Tibial nerve (tissue), 4 donors: ENCODE measurements around the gene ACADSB. TPM values are rescaled to one million over a fixed set of nuclear protein-coding genes. Genes with fewer than 3 reads are reported as not detected.

Source experiments
- DNase-seq, 2 donors: peaks; one replicate each; pipeline ENCODE4 v3.0.0-alpha.2; 2019; ENCODE audit warnings: low spot score in 2 of 2
- H3K27ac ChIP-seq, 4 donors: fragments of 200-600 bp; sonication (generic) in 3 of 4; one replicate each; pipeline ENCODE4 v1.5.1; 2017 to 2019; ENCODE audit warnings: mild to moderate bottlenecking in 1 of 4
- H3K27me3 ChIP-seq, 2 donors: fragments of 200-600 bp; sonication (generic) in 1 of 2; one replicate each; pipeline versions ENCODE4 v1.5.1 to v1.6.0; 2017 to 2019
- H3K36me3 ChIP-seq, 3 donors: fragments of 200-600 bp; sonication (generic); one replicate each; pipeline ENCODE4 v1.5.1; 2018 to 2019
- H3K4me1 ChIP-seq, 4 donors: fragments of 200-600 bp; sonication (generic) in 3 of 4; one replicate each; pipeline ENCODE4 v1.5.1; 2017 to 2019
- H3K4me3 ChIP-seq, 4 donors: fragments of 200-600 bp; sonication (generic) in 3 of 4; one replicate each; pipeline ENCODE4 v1.5.1; 2017 to 2019; ENCODE audit warnings: mild to moderate bottlenecking in 1 of 4, moderate library complexity in 1 of 4
- H3K9me3 ChIP-seq, 4 donors: fragments of 200-600 bp; sonication (generic) in 3 of 4; one replicate each; pipeline ENCODE4 v1.5.1; 2017 to 2019
- EP300 ChIP-seq, 2 donors: sonication (generic); formaldehyde crosslinking; IDR thresholded peaks; one replicate each; pipeline ENCODE4 v1.6.1; 2017; ENCODE audit warnings: antibody characterized with exemption in 2 of 2, mild to moderate bottlenecking in 1 of 2
- POLR2A ChIP-seq, 2 donors: fragments of 450-650 bp; IDR thresholded peaks; one replicate each; pipeline ENCODE4 v1.6.1; 2017; ENCODE audit warnings: antibody characterized with exemption in 2 of 2, mild to moderate bottlenecking in 2 of 2, moderate library complexity in 2 of 2
- WGBS, 2 donors: methylation state at CpG; one replicate each; pipeline ENCODE4 v1.1.5; 2018; 5-methylcytosine and 5-hydroxymethylcytosine counted together
- total RNA-seq, 4 donors: library from RNA; depleted of rRNA; stranded (reverse); fragments of >200 nt; gene quantifications; one replicate each; pipeline ENCODE4 v1.1.0, GENCODE V29; 2016
- TF ChIP-seq, protein P1 (sequence below), 5 experiments: fragments of 200-600 bp in 3 of 5; fragments of 450-650 bp in 2 of 5; sonication (generic) in 3 of 5; IDR thresholded peaks; one replicate each; pipeline ENCODE4 v1.5.1; 2016 to 2019; ENCODE audit warnings: antibody characterized with exemption in 5 of 5, mild to moderate bottlenecking in 3 of 5, moderate library complexity in 2 of 5

ACADSB gene
- total RNA-seq, 4 donors from 2014 or later: 17.4 to 26.8 (median 24.7) TPM

DNA sequence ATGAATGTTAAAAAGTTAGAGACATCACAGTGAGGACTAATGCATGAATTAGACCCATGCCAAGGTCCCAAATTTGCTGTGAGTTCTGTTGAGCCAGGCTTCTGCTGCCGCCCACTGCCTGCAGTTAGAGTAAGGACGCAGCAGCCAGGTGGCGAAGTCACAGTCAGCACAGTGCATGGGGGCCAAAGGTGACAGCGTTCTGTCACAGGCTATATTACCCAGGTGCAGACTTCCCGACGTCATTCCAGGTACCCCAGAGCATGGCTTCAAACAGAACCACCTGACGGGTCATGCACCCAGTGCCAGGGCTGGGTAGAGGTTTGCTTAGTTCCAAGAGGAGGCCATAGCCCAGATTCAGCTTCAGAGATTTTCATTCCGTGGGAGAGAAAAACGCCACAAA is 93.1 kb downstream of the ACADSB start:
- Histone ChIP-seq H3K27ac (no peak overlapping the region), H3K4me3 (no peak overlapping the region), H3K36me3 (no peaks in the 10 kb centered on the region), H3K27me3 (no peaks in the 10 kb centered on the region), H3K4me1 (no peaks in the 10 kb centered on the region), H3K9me3 (no peaks in the 10 kb centered on the region)
- no peak for TF ChIP-seq EP300 (IDR thresholded peaks at IDR 0.05)
- TF ChIP-seq, protein P1, sequence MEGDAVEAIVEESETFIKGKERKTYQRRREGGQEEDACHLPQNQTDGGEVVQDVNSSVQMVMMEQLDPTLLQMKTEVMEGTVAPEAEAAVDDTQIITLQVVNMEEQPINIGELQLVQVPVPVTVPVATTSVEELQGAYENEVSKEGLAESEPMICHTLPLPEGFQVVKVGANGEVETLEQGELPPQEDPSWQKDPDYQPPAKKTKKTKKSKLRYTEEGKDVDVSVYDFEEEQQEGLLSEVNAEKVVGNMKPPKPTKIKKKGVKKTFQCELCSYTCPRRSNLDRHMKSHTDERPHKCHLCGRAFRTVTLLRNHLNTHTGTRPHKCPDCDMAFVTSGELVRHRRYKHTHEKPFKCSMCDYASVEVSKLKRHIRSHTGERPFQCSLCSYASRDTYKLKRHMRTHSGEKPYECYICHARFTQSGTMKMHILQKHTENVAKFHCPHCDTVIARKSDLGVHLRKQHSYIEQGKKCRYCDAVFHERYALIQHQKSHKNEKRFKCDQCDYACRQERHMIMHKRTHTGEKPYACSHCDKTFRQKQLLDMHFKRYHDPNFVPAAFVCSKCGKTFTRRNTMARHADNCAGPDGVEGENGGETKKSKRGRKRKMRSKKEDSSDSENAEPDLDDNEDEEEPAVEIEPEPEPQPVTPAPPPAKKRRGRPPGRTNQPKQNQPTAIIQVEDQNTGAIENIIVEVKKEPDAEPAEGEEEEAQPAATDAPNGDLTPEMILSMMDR (IDR thresholded peaks at IDR 0.05): no peak
- TF ChIP-seq POLR2A (IDR thresholded peaks at IDR 0.05): no peak
- 60 to 62% methylated on average over 9 of the region's 9 CpGs for WGBS, 2 donors
- no peak for DNase-seq

DNA sequence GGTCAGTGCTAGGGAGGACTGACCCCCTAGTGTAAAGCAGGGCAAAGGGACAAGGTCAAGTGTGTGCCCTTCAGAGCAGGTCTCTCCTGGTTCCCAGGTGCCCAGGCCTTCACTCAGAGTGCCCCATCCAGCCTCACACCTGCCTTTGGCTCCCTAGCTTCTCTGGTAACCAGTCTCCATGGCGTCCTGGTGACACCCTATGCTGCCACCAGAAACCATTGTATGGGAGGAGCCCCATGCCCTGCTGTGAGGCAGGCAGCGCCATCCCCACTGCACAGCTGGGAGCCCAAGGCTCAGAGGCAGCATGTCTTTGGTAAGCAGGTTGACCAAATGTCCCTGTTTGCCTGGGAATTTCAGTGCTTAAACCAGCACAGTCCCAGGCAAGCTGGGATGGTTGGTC is 93.9 kb downstream of the ACADSB start:
- WGBS, 2 donors: 49 to 71% methylated on average over 1 to 2 of the region's 2 CpGs

DNA sequence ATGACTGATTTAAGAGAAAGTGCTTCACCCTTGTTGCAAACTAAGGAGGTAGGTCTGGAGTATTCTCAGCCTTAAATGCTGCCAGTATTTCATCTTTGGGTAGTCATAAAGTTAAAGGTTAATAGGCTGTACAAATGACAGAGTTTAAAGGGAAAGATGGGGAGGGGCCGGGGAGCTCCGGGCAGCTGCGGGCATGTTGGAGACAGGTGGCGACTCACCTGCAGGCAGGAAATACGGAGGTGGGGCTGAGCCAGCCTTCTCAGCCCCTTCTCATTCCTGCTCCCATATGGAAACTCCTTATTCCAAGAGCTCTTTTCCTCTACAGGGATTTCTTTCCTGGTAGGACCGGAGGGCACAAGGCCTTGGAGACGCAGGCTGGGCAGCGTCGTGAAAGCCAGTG is 95.1 kb downstream of the ACADSB start:
- WGBS, 2 donors: 74 to 79% methylated on average over 9 of the region's 9 CpGs
- H3K27ac ChIP-seq: no peak overlapping the region
- TF ChIP-seq, protein P1 (IDR thresholded peaks at IDR 0.05): no peak
- no peak for TF ChIP-seq POLR2A (IDR thresholded peaks at IDR 0.05)
- no peak for TF ChIP-seq EP300 (IDR thresholded peaks at IDR 0.05)
- no peak overlapping the region for H3K4me3 ChIP-seq
- H3K36me3 ChIP-seq: no peaks in the 10 kb centered on the region
- no peaks in the 10 kb centered on the region for H3K27me3 ChIP-seq
- no peaks in the 10 kb centered on the region for H3K9me3 ChIP-seq
- no peaks in the 10 kb centered on the region for H3K4me1 ChIP-seq
- DNase-seq: no peak

More for the DNA sequence above, 93.9 kb downstream of the ACADSB start:
- Histone ChIP-seq H3K27me3 (no peaks in the 10 kb centered on the region), H3K27ac (no peak overlapping the region), H3K36me3 (no peaks in the 10 kb centered on the region), H3K4me3 (no peak overlapping the region), H3K9me3 (no peaks in the 10 kb centered on the region), H3K4me1 (no peaks in the 10 kb centered on the region)
- TF ChIP-seq, protein P1 (IDR thresholded peaks at IDR 0.05): no peak
- TF ChIP-seq POLR2A (IDR thresholded peaks at IDR 0.05): no peak
- TF ChIP-seq EP300 (IDR thresholded peaks at IDR 0.05): no peak
- no peak for DNase-seq

Other genes starting within 250 kb of the ACADSB start
- 1 to 10 TPM in 3 of 4 donors, not detected in 1; 1.2 to 5.7 (median 1.9) TPM for gene CUZD1, start 163.1 kb upstream of the ACADSB start, total RNA-seq
- gene FAM24B, start 129.4 kb upstream of the ACADSB start, total RNA-seq: 10 to 100 TPM in 1 of 4 donors, 1 to 10 TPM in 3; 2.8 to 10.0 (median 6.7) TPM
- not detected for gene FAM24A, start 98.4 kb upstream of the ACADSB start, total RNA-seq
- gene C10orf88, start 54.8 kb upstream of the ACADSB start, total RNA-seq: 1 to 10 TPM; 5.2 to 7.2 (median 6.3) TPM
- gene PSTK, start 28.6 kb upstream of the ACADSB start, total RNA-seq: 10 to 100 TPM in 1 of 4 donors, 1 to 10 TPM in 3; 1.2 to 11.6 (median 3.9) TPM
- 10 to 100 TPM in 3 of 4 donors, 1 to 10 TPM in 1; 7.2 to 16.4 (median 13.8) TPM for gene IKZF5, start 211 bp upstream of the ACADSB start, total RNA-seq
- not detected for gene HMX3, start 127.0 kb downstream of the ACADSB start, total RNA-seq
- not detected for gene HMX2, start 139.1 kb downstream of the ACADSB start, total RNA-seq
- 100 to 1,000 TPM in 1 of 4 donors, 10 to 100 TPM in 3; 68.1 to 100 (median 73.4) TPM for gene BUB3, start 145.4 kb downstream of the ACADSB start, total RNA-seq